CD14-positive monocyte (primary cell): Measurements from ENCODE around the gene GIN1. TPM values are rescaled to one million over a fixed set of nuclear protein-coding genes. Genes with fewer than 3 reads are reported as not detected.
"Not testable (repeated sequence)": the region's sequence is repeated elsewhere in the genome, so short reads cannot be mapped to it uniquely, and the experiment has no call there.

Experiments used
- DNase-seq, 3 donors: peaks; one replicate each; pipeline ENCODE4 v3.0.0-alpha.2; 2011 to 2022
- H2AFZ ChIP-seq: 2 replicates; pipeline ENCODE4 v1.6.0; 2012; ENCODE audit warnings: mild to moderate bottlenecking, low read depth, low read length, inconsistent platforms; ENCODE audit not compliant: insufficient read depth, poor library complexity, severe bottlenecking
- H3K27ac ChIP-seq, 2 donors: 1 replicate in 1 of 2; 2 replicates in 1 of 2; pipeline ENCODE4 v1.5.1; 2012 to 2013; ENCODE audit warnings: low read length in 2 of 2, control low read depth in 1 of 2, inconsistent platforms in 1 of 2, low read depth in 1 of 2, mild to moderate bottlenecking in 1 of 2
- H3K27me3 ChIP-seq, 2 donors: one replicate each; pipeline versions ENCODE4 v1.6.0 to v1.6.1; 2011 to 2013; ENCODE audit warnings: low read length in 2 of 2; ENCODE audit not compliant: control insufficient read depth in 2 of 2, insufficient read depth in 2 of 2
- H3K36me3 ChIP-seq, 2 donors: replicated peaks in 1 of 2; 1 replicate in 1 of 2; 2 replicates in 1 of 2; pipeline versions ENCODE4 v1.5.1 to v1.6.1; 2012 to 2013; ENCODE audit warnings: low read length in 2 of 2, control low read depth in 1 of 2, inconsistent platforms in 1 of 2, mild to moderate bottlenecking in 1 of 2; ENCODE audit not compliant: insufficient read depth in 2 of 2, control insufficient read depth in 1 of 2
- H3K4me1 ChIP-seq, 2 donors: 1 replicate in 1 of 2; 2 replicates in 1 of 2; pipeline versions ENCODE4 v1.5.1 to v1.6.1; 2012 to 2013; ENCODE audit warnings: low read length in 2 of 2, control low read depth in 1 of 2, inconsistent platforms in 1 of 2, mild to moderate bottlenecking in 1 of 2, moderate library complexity in 1 of 2; ENCODE audit not compliant: insufficient read depth in 2 of 2, control insufficient read depth in 1 of 2
- H3K4me2 ChIP-seq: replicated peaks from 2 replicates; pipeline ENCODE3; 2012; ENCODE audit warnings: low read length, moderate library complexity, mild to moderate bottlenecking; ENCODE audit not compliant: poor library complexity, severe bottlenecking; ENCODE audit errors: extremely low read depth
- H3K4me3 ChIP-seq, 3 experiments: fragments of 200-600 bp in 1 of 3; sonication (generic) in 1 of 3; replicated peaks in 1 of 3; 1 replicate in 2 of 3; 2 replicates in 1 of 3; pipeline ENCODE4 v1.5.1; 2011 to 2013; ENCODE audit warnings: low read length in 3 of 3, mild to moderate bottlenecking in 3 of 3, control low read depth in 2 of 3, low read depth in 2 of 3, inconsistent platforms in 1 of 3, moderate library complexity in 1 of 3
- H3K79me2 ChIP-seq: 2 replicates; pipeline ENCODE4 v1.6.0; 2012; ENCODE audit warnings: mild to moderate bottlenecking, control low read depth, inconsistent platforms, low read length, moderate library complexity; ENCODE audit not compliant: insufficient read depth
- H3K9ac ChIP-seq: 2 replicates; pipeline ENCODE4 v1.6.0; 2017; ENCODE audit warnings: low read length, mild to moderate bottlenecking; ENCODE audit not compliant: insufficient read depth, poor library complexity, severe bottlenecking
- H3K9me3 ChIP-seq, 2 donors: replicated peaks in 1 of 2; 1 replicate in 1 of 2; 2 replicates in 1 of 2; pipeline versions ENCODE4 v1.5.1 to v1.6.1; 2012 to 2013; ENCODE audit warnings: low read length in 2 of 2, control low read depth in 1 of 2; ENCODE audit not compliant: control insufficient read depth in 1 of 2, insufficient read depth in 1 of 2
- H4K20me1 ChIP-seq: 2 replicates; pipeline ENCODE4 v1.6.0; 2012; ENCODE audit warnings: mild to moderate bottlenecking, low read length, control low read depth, moderate library complexity; ENCODE audit not compliant: insufficient read depth
- H3K27ac Mint-ChIP-seq, 7 donors: one replicate each; pipeline ENCODE4 v1.8.0; 2020; ENCODE audit warnings: mild to moderate bottlenecking in 7 of 7, mixed read lengths in 7 of 7, moderate library complexity in 6 of 7, inconsistent platforms in 2 of 7
- H3K27me3 Mint-ChIP-seq, 3 donors: one replicate each; pipeline ENCODE4 v1.8.0; 2021 to 2022; ENCODE audit warnings: low read depth in 3 of 3, mild to moderate bottlenecking in 3 of 3, mixed read lengths in 3 of 3, moderate library complexity in 3 of 3, inconsistent platforms in 1 of 3
- H3K36me3 Mint-ChIP-seq, 2 donors: one replicate each; pipeline ENCODE4 v1.8.0; 2020; ENCODE audit warnings: mixed read lengths in 2 of 2, inconsistent platforms in 1 of 2, mild to moderate bottlenecking in 1 of 2
- H3K4me1 Mint-ChIP-seq: one replicate; pipeline ENCODE4 v1.8.0; 2020; ENCODE audit warnings: mild to moderate bottlenecking, mixed read lengths
- H3K4me3 Mint-ChIP-seq, 2 donors: one replicate each; pipeline ENCODE4 v1.8.0; 2020; ENCODE audit warnings: mild to moderate bottlenecking in 2 of 2, mixed read lengths in 2 of 2, moderate library complexity in 1 of 2
- H3K9me3 Mint-ChIP-seq, 7 donors: one replicate each; pipeline ENCODE4 v1.8.0; 2020 to 2022; ENCODE audit warnings: mixed read lengths in 7 of 7, mild to moderate bottlenecking in 6 of 7, moderate library complexity in 6 of 7, inconsistent platforms in 2 of 7
- CTCF ChIP-seq: fragments of 200-600 bp; IDR thresholded peaks from one replicate; pipeline ENCODE4 v1.8.0; 2022; ENCODE audit warnings: antibody characterized with exemption, mild to moderate bottlenecking
- WGBS: methylation state at CpG from one replicate; pipeline ENCODE4 v1.1.5; 2013; ENCODE audit warnings: missing lambda C conversion rate; ENCODE audit not compliant: insufficient coverage; 5-methylcytosine and 5-hydroxymethylcytosine counted together
- intact Hi-C, 2 donors: fragments of 100-400 bp; cut with micrococcal nuclease; formaldehyde crosslinking; loops; one replicate each; pipeline versions ENCODE4 v1.15.0 to v1.15.1; 2023
- polyA plus RNA-seq, 3 donors: library from polyadenylated mRNA; depleted of rRNA in 1 of 3; unstranded in 2 of 3; stranded (reverse) in 1 of 3; fragments of 300-500 nt in 2 of 3; fragments of >200 nt in 1 of 3; fragmentation: Illumina TruSeq in 2 of 3; gene quantifications; 1 replicate in 2 of 3; 2 replicates in 1 of 3; pipeline ENCODE4 v1.2.3, GENCODE V29; 2012 to 2021

Gene GIN1
- polyA plus RNA-seq, 3 donors = 2.2 to 4.7 (median 3.7) TPM

DNA sequence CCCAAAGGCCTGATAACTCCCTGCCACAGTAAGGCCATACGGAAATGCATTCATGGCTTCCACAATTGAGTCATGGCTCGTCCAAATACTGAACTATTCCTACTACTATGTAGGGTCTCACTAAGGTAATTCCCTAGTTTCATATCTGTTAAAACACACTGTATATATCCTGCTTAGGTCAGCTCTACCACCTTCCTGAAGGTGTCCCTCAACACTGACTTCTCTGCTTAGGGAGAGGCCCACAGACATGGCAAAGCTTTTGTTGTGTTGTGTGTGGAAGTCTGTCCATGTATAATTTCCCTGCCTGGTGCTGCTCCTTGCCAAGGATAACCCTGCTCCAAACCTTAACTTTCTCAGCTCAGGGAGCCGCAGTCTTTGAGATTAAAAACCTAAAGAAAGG, 60.4 kb downstream of the GIN1 start:
- Histone ChIP-seq H3K27me3 (no peaks in the 10 kb centered on the region), H3K4me3 (no peak overlapping the region), H3K4me1 (no peaks in the 10 kb centered on the region), H3K4me2 (no peak overlapping the region), H2AFZ (no peak overlapping the region), H3K9me3 (peaks cover 0 to 3% of the 10 kb centered on the region in 2 donors), H3K9ac (no peak overlapping the region), H3K36me3 (no peaks in the 10 kb centered on the region), H3K27ac (no peak overlapping the region), H4K20me1 (no peaks in the 10 kb centered on the region), H3K79me2 (no peaks in the 10 kb centered on the region)
- peak overlapping the region in 1 of 7 donors; percentile 38 for H3K27ac Mint-ChIP-seq
- no peak overlapping the region for H3K4me3 Mint-ChIP-seq
- no peak for TF ChIP-seq CTCF
- H3K9me3 Mint-ChIP-seq = peaks cover 2 to 12% (median 5%) of the 10 kb centered on the region in 7 donors
- no peaks in the 10 kb centered on the region for H3K4me1 Mint-ChIP-seq
- no peaks in the 10 kb centered on the region for H3K36me3 Mint-ChIP-seq
- WGBS = 87% methylated on average over 2 of the region's 3 CpGs
- peaks cover 0 to 2% (median 0%) of the 10 kb centered on the region in 3 donors for H3K27me3 Mint-ChIP-seq
- DNase-seq = no peak
- intact Hi-C loops = no loop called here

DNA sequence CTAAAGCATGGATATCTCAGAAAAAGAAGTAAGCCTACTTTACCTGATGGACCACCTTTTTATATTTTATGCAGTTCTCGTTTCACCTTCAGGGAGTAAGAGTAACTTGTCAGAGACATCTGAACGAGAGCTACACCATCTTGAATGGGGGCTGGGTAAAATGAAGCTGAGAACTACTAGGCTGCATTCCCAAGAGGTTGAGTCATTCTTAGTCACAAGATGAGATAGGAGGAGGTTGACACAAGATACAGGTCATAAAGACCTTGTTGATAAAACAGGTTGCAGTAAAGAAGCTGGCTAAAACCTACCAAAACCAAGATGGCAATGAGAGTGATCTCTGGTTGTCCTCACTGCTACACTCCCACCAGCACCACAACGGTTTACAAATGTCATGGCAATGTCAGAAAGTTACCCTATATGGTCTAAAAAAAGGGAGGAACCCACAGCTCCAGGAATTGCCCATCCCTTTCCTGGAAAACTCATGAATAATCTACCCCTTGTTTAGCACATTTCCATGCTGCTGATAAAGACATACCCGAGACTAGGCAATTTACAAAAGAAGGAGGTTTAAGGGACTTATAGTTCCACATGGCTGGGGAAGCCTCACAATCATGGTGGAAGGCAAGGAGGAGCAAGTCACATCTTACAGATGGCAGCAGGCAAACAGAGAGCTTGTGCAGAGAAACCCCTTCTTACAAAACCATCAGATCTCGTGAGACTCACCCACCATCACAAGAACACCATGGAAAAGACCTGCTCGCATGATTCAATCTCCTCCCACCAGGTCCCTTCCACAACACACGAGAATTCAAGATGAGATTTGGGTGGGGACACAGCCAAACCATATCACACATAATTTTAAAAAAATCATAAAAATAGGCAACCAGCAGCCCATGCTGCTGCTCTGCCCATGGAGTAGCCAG, 62.5 kb downstream of the GIN1 start:
- Mint-ChIP-seq H3K36me3 (no peaks in the 10 kb centered on the region), H3K9me3 (peaks cover 2 to 12% (median 5%) of the 10 kb centered on the region in 7 donors), H3K27ac (no peak overlapping the region), H3K4me3 (no peak overlapping the region), H3K4me1 (no peaks in the 10 kb centered on the region), H3K27me3 (peaks cover 0 to 2% (median 0%) of the 10 kb centered on the region in 3 donors)
- no peak overlapping the region for H3K27ac ChIP-seq
- no peak for DNase-seq
- H3K9me3 ChIP-seq = peaks cover 0 to 3% of the 10 kb centered on the region in 2 donors
- H3K4me2 ChIP-seq = no peak overlapping the region
- TF ChIP-seq CTCF = no peak
- no peak overlapping the region for H3K9ac ChIP-seq
- no peaks in the 10 kb centered on the region for H4K20me1 ChIP-seq
- no peak overlapping the region for H2AFZ ChIP-seq
- H3K4me1 ChIP-seq = no peaks in the 10 kb centered on the region
- intact Hi-C loops = no loop called here
- WGBS = 84% methylated on average over 2 of the region's 7 CpGs
- no peak overlapping the region for H3K4me3 ChIP-seq
- no peaks in the 10 kb centered on the region for H3K79me2 ChIP-seq
- H3K36me3 ChIP-seq = no peaks in the 10 kb centered on the region
- H3K27me3 ChIP-seq = no peaks in the 10 kb centered on the region

DNA sequence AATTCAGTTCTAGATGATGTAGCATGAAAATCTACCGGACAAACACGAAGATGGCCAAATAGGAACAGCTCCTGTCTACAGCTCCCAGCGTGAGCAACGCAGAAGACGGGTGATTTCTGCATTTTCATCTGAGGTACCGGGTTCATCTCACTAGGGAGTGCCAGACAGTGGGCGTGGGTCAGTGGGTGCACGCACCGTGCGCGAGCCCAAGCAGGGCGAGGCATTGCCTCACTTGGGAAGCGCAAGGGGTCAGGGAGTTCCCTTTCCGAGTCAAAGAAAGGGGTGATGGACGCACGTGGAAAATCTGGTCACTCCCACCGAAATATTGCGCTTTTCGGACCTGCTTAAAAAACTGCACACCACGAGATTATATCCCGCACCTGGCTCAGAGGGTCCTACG, 73.2 kb downstream of the GIN1 start:
- H3K4me1 ChIP-seq, H3K79me2 ChIP-seq, intact Hi-C loops, H3K27ac Mint-ChIP-seq, DNase-seq, H2AFZ ChIP-seq, H3K27me3 ChIP-seq, H3K4me2 ChIP-seq, H3K36me3 Mint-ChIP-seq, H3K27ac ChIP-seq, H3K27me3 Mint-ChIP-seq, H3K9ac ChIP-seq, H3K4me3 ChIP-seq, H3K36me3 ChIP-seq, H3K9me3 ChIP-seq, H3K4me3 Mint-ChIP-seq, H3K4me1 Mint-ChIP-seq, H4K20me1 ChIP-seq: not testable (repeated sequence)
- 94% methylated on average over 21 of the region's 22 CpGs for WGBS
- H3K9me3 Mint-ChIP-seq = peaks cover 0 to 12% (median 5%) of the 10 kb centered on the region in 7 donors
